H1 (cell line): Measurements from ENCODE around the gene RTF1. TPM values are rescaled to one million over a fixed set of nuclear protein-coding genes. Genes with fewer than 3 reads are reported as not detected.
A peak's percentile ranks its signal among the peaks of the same experiment; 100 is the strongest.

Experiments
- CTCF ChIA-PET: fragments of 300-600 bp; sonication (Branson Sonifier 250); formaldehyde crosslinking; loops from one replicate; lab custom pipeline; 2021; ENCODE audit not compliant: partially characterized antibody; lab: Charles Lee
- POLR2A ChIA-PET: fragments of 300-600 bp; sonication (Branson Sonifier 250); formaldehyde crosslinking; loops from one replicate; lab custom pipeline; 2021; ENCODE audit warnings: inconsistent platforms; ENCODE audit not compliant: partially characterized antibody; lab: Charles Lee
- DNase-seq, 2 experiments: peaks; one replicate each; pipeline versions ENCODE4 v3.0.0 to v3.0.0-alpha.2; 2010 to 2022; ENCODE audit warnings: low spot score in 2 of 2, low read depth in 1 of 2, mixed read lengths in 1 of 2
- FAIRE-seq: peaks from 2 replicates; lab custom pipeline; 2011; peaks lifted over from hg19 to GRCh38; lab: Jason Lieb, UNC
- H2AFZ ChIP-seq: 2 replicates; pipeline ENCODE4 v1.8.1; 2012; ENCODE audit warnings: low read length, inconsistent platforms
- H2AK5ac ChIP-seq: 2 replicates; pipeline ENCODE4 v1.6.1; 2013; ENCODE audit warnings: low read depth, low read length
- H2BK120ac ChIP-seq: replicated peaks from 2 replicates; pipeline ENCODE3; 2013; ENCODE audit warnings: low read depth, low read length, inconsistent platforms
- H2BK12ac ChIP-seq: 2 replicates; pipeline ENCODE4 v1.6.1; 2013; ENCODE audit warnings: low read depth, low read length
- H2BK15ac ChIP-seq: 2 replicates; pipeline ENCODE4 v1.6.1; 2013; ENCODE audit warnings: low read length
- H2BK20ac ChIP-seq: 2 replicates; pipeline ENCODE4 v1.6.1; 2013; ENCODE audit warnings: low read length
- H2BK5ac ChIP-seq: 2 replicates; pipeline ENCODE4 v1.6.1; 2013; ENCODE audit warnings: low read depth, low read length
- H3K14ac ChIP-seq: 2 replicates; pipeline ENCODE4 v1.6.1; 2013; ENCODE audit warnings: inconsistent platforms; ENCODE audit not compliant: insufficient read length
- H3K18ac ChIP-seq: 2 replicates; pipeline ENCODE4 v1.6.1; 2013; ENCODE audit warnings: low read length; ENCODE audit errors: extremely low read depth
- H3K23ac ChIP-seq: 2 replicates; pipeline ENCODE4 v1.6.1; 2013; ENCODE audit warnings: inconsistent platforms; ENCODE audit not compliant: insufficient read length
- H3K23me2 ChIP-seq: 2 replicates; pipeline ENCODE4 v1.6.1; 2013; ENCODE audit warnings: low read depth, low read length
- H3K27ac ChIP-seq: 2 replicates; pipeline ENCODE4 v1.6.1; 2011; ENCODE audit warnings: low read depth, low read length, inconsistent platforms
- H3K27me3 ChIP-seq, 4 experiments: replicated peaks in 1 of 4; 1 replicate in 1 of 4; 2 replicates in 3 of 4; pipeline versions ENCODE4 v1.6.1 to v1.8.1; 2011 to 2013; ENCODE audit warnings: low read length in 3 of 4, mild to moderate bottlenecking in 3 of 4, inconsistent platforms in 2 of 4, mixed read lengths in 2 of 4, moderate library complexity in 1 of 4; ENCODE audit not compliant: control insufficient read depth in 3 of 4, insufficient read depth in 3 of 4; ENCODE audit errors: extremely low read depth in 1 of 4
- H3K36me3 ChIP-seq, 4 experiments: 2 replicates each; pipeline versions ENCODE4 v1.6.1 to v1.8.1; 2011 to 2013; ENCODE audit warnings: mild to moderate bottlenecking in 4 of 4, low read length in 3 of 4, moderate library complexity in 2 of 4, control low read depth in 1 of 4, inconsistent platforms in 1 of 4; ENCODE audit not compliant: insufficient read depth in 4 of 4, control insufficient read depth in 2 of 4
- H3K4ac ChIP-seq: replicated peaks from 2 replicates; pipeline ENCODE3; 2013; ENCODE audit warnings: low read length, low read depth, mixed read lengths, inconsistent platforms; ENCODE audit not compliant: insufficient read length
- H3K4me1 ChIP-seq, 4 experiments: replicated peaks in 1 of 4; 1 replicate in 1 of 4; 2 replicates in 3 of 4; pipeline versions ENCODE4 v1.6.1 to v1.8.1; 2011 to 2013; ENCODE audit warnings: low read length in 3 of 4, inconsistent platforms in 2 of 4, mixed read lengths in 1 of 4; ENCODE audit not compliant: insufficient read depth in 4 of 4, control insufficient read depth in 3 of 4
- H3K4me2 ChIP-seq, 2 experiments: 2 replicates each; pipeline versions ENCODE4 v1.6.1 to v1.8.1; 2011 to 2013; ENCODE audit warnings: low read depth in 2 of 2, low read length in 2 of 2, control low read depth in 1 of 2, inconsistent platforms in 1 of 2, mild to moderate bottlenecking in 1 of 2; ENCODE audit not compliant: insufficient read depth in 1 of 2
- H3K4me3 ChIP-seq, 4 experiments: fragments of 200-600, 300-600 bp in 1 of 4; sonication (generic), shearing (Covaris generic), sonication (Bioruptor Twin) in 1 of 4; 2 replicates each; pipeline versions ENCODE4 v1.5.1 to v1.8.1; 2011 to 2016; ENCODE audit warnings: low read length in 4 of 4, low read depth in 3 of 4, control low read depth in 2 of 4, inconsistent platforms in 2 of 4, mild to moderate bottlenecking in 2 of 4, mixed read lengths in 1 of 4, moderate library complexity in 1 of 4; ENCODE audit not compliant: insufficient read depth in 2 of 4; ENCODE audit errors: extremely low read depth in 1 of 4
- H3K56ac ChIP-seq: replicated peaks from 2 replicates; pipeline ENCODE3; 2013; ENCODE audit warnings: low read depth, mild to moderate bottlenecking, mixed read lengths, low read length, inconsistent platforms; ENCODE audit not compliant: insufficient read length
- H3K79me1 ChIP-seq: 2 replicates; pipeline ENCODE4 v1.6.1; 2013; ENCODE audit warnings: low read depth, low read length, control low read depth
- H3K79me2 ChIP-seq, 2 experiments: 2 replicates each; pipeline versions ENCODE4 v1.6.1 to v1.8.1; 2012 to 2013; ENCODE audit warnings: low read length in 2 of 2, mild to moderate bottlenecking in 2 of 2, inconsistent platforms in 1 of 2; ENCODE audit not compliant: insufficient read depth in 2 of 2, control insufficient read depth in 1 of 2
- H3K9ac ChIP-seq, 4 experiments: replicated peaks in 1 of 4; 1 replicate in 1 of 4; 2 replicates in 3 of 4; pipeline versions ENCODE4 v1.6.1 to v1.8.1; 2011 to 2013; ENCODE audit warnings: low read depth in 3 of 4, low read length in 3 of 4, control low read depth in 2 of 4, mild to moderate bottlenecking in 2 of 4, moderate library complexity in 2 of 4, inconsistent platforms in 1 of 4; ENCODE audit errors: extremely low read depth in 1 of 4
- H3K9me3 ChIP-seq, 2 experiments: 2 replicates each; pipeline versions ENCODE4 v1.6.1 to v1.8.1; 2012 to 2013; ENCODE audit warnings: mild to moderate bottlenecking in 2 of 2, moderate library complexity in 2 of 2, control low read depth in 1 of 2, inconsistent platforms in 1 of 2, low read depth in 1 of 2, low read length in 1 of 2, mixed read lengths in 1 of 2; ENCODE audit not compliant: insufficient read depth in 2 of 2
- H4K20me1 ChIP-seq, 2 experiments: replicated peaks in 1 of 2; 2 replicates each; pipeline versions ENCODE3 to v1.8.1; 2011 to 2013; ENCODE audit warnings: inconsistent platforms in 2 of 2, low read length in 2 of 2, mild to moderate bottlenecking in 1 of 2; ENCODE audit not compliant: insufficient read depth in 2 of 2, control insufficient read depth in 1 of 2
- H4K5ac ChIP-seq: 2 replicates; pipeline ENCODE4 v1.6.1; 2013; ENCODE audit warnings: low read length, low read depth, mixed read lengths, inconsistent platforms; ENCODE audit not compliant: insufficient read length
- H4K8ac ChIP-seq: 2 replicates; pipeline ENCODE4 v1.8.0; 2013; ENCODE audit warnings: mild to moderate bottlenecking, moderate library complexity, low read length, inconsistent platforms; ENCODE audit not compliant: insufficient read depth; ENCODE audit errors: extremely low read depth
- H4K91ac ChIP-seq: replicated peaks from 2 replicates; pipeline ENCODE3; 2013; ENCODE audit warnings: low read length, mixed read lengths, inconsistent platforms; ENCODE audit not compliant: insufficient read length
- ASH2L ChIP-seq: fragments of 200-600, 300-600 bp; sonication (generic); IDR thresholded peaks from one replicate; pipeline ENCODE4 v1.7.1; 2017; ENCODE audit warnings: low read length
- ATF2 ChIP-seq: IDR thresholded peaks from 2 replicates; pipeline ENCODE4 v1.6.1; 2012; ENCODE audit warnings: low read length, inconsistent platforms
- BACH1 ChIP-seq: IDR thresholded peaks from 2 replicates; pipeline ENCODE4 v1.6.1; 2012; ENCODE audit warnings: low read length, improper control_type of control experiment
- CREB1 ChIP-seq: IDR thresholded peaks from 2 replicates; pipeline ENCODE4 v1.6.1; 2012; ENCODE audit warnings: inconsistent platforms
- HDAC2 ChIP-seq, 2 experiments: fragments of 300-600 bp in 1 of 2; sonication (generic) in 1 of 2; IDR thresholded peaks; 2 replicates each; pipeline ENCODE4 v1.6.1; 2011 to 2012; ENCODE audit warnings: low read depth in 2 of 2, low read length in 2 of 2, mild to moderate bottlenecking in 2 of 2, moderate library complexity in 2 of 2, borderline replicate concordance in 1 of 2, inconsistent platforms in 1 of 2
- JUN ChIP-seq: IDR thresholded peaks from 2 replicates; pipeline ENCODE4 v1.6.1; 2011; ENCODE audit warnings: low read depth, mild to moderate bottlenecking, improper control_type of control experiment, low read length
- JUND ChIP-seq: IDR thresholded peaks from 2 replicates; pipeline ENCODE4 v1.6.1; 2011; ENCODE audit warnings: mild to moderate bottlenecking, improper control_type of control experiment, low read length
- RFX5 ChIP-seq: IDR thresholded peaks from 2 replicates; pipeline ENCODE4 v1.6.1; 2011; ENCODE audit warnings: low read depth, low read length, improper control_type of control experiment, borderline replicate concordance
- RXRA ChIP-seq: IDR thresholded peaks from 2 replicates; pipeline ENCODE4 v1.6.1; 2011; ENCODE audit warnings: low read depth, mild to moderate bottlenecking, low read length, moderate library complexity; ENCODE audit not compliant: insufficient read depth
- SP1 ChIP-seq: IDR thresholded peaks from 2 replicates; pipeline ENCODE4 v1.6.1; 2011; ENCODE audit warnings: low read depth, low read length
- SP4 ChIP-seq: IDR thresholded peaks from 2 replicates; pipeline ENCODE4 v1.6.1; 2012; ENCODE audit warnings: low read length, inconsistent platforms
- TAF7 ChIP-seq: optimal IDR thresholded peaks from 2 replicates; pipeline ENCODE3; 2011; ENCODE audit warnings: low read depth, mild to moderate bottlenecking, inconsistent platforms, low read length, moderate library complexity, borderline replicate concordance
- ZNF274 ChIP-seq: IDR thresholded peaks from 2 replicates; pipeline ENCODE4 v1.7.0; 2012; ENCODE audit warnings: low read length, borderline replicate concordance; ENCODE audit errors: extremely low read depth
- WGBS, 2 experiments: shearing (Covaris generic) in 1 of 2; methylation state at CpG; one replicate each; pipeline versions ENCODE4 v1.1.6 to v1.1.7; 2013 to 2015; ENCODE audit warnings: low lambda C conversion rate in 2 of 2, mixed read lengths in 2 of 2, inconsistent platforms in 1 of 2, low coverage in 1 of 2, missing lambda C conversion rate in 1 of 2; ENCODE audit not compliant: insufficient replicate concordance in 2 of 2, insufficient coverage in 1 of 2, insufficient read length in 1 of 2; ENCODE audit errors: extremely low coverage in 1 of 2, missing lambda C conversion rate in 1 of 2; 5-methylcytosine and 5-hydroxymethylcytosine counted together
- polyA plus RNA-seq, 7 experiments: library from polyadenylated mRNA; depleted of rRNA in 3 of 7; stranded (reverse) in 5 of 7; unstranded in 2 of 7; fragments of >200 nt in 5 of 7; fragments of 200-250 nt in 2 of 7; gene quantifications; 1 replicate in 5 of 7; 2 replicates in 1 of 7; 4 replicates in 1 of 7; pipeline versions ENCODE4 v1.2.1 to v1.2.3, GENCODE V29; 2011 to 2013; ENCODE audit warnings: missing spikeins in 2 of 7, mixed read lengths in 2 of 7
- total RNA-seq: library from RNA; stranded (reverse); fragmentation: NEBNext Ultra II Directional; extraction: Animal tissue kit (Norgen Biotek cat#: 25700); gene quantifications from 2 replicates; pipeline ENCODE4 v1.2.1, GENCODE V29; 2021

Gene RTF1
- total and polyA plus RNA-seq, 2 of the 8 experiments (the other 6 are each of a cell fraction or from before 2014, with no cell fraction given) = 22.6 to 47.7 TPM

- Histone ChIP-seq H3K27me3 (peaks cover 46 to 63% (median 60%) of the 10 kb centered on the region in 4 experiments), H3K27ac (no peak overlapping the region)
- CTCF ChIA-PET = interaction anchor here (0.6 to 2.7 kb wide), 3 partner anchors 11 to 61 kb away, joined by 3 to 12 read pairs (median 7); no protein-coding TSS in a partner anchor
- TF ChIP-seq JUND (no peak), ASH2L (no peak), HDAC2 (IDR thresholded peaks at IDR 0.05; ENCODE audit: borderline replicate concordance in 1 of 2, low read depth in 2 of 2, low read length in 2 of 2) (no peak), RFX5 (no peak), BACH1 (no peak), ZNF274 (no peak), RXRA (no peak), CREB1 (no peak), TAF7 (no peak), ATF2 (no peak), JUN (no peak), SP4 (no peak), SP1 (no peak)
Measured at GRCh38 chr15:41491889-41492288, 75.0 kb downstream of the RTF1 start.

More at GRCh38 chr15:41491889-41492288, 75.0 kb downstream of the RTF1 start:
- H3K23me2 ChIP-seq = peaks cover 27% of the 10 kb centered on the region; the same call in 1 of the 2 replicates
- no peak overlapping the region for H2BK12ac ChIP-seq
- no peak overlapping the region for H3K23ac ChIP-seq
- H3K4me1 ChIP-seq = peaks cover 0 to 15% (median 8%) of the 10 kb centered on the region in 4 experiments; a peak in 6 of 7 replicates
- no peaks in the 10 kb centered on the region for H3K79me2 ChIP-seq
- no peak overlapping the region for H4K91ac ChIP-seq
- H3K4ac ChIP-seq = no peak overlapping the region
- POLR2A ChIA-PET = interaction anchor here (0.6 to 1.7 kb wide), 2 partner anchors 27 to 112 kb away, joined by 4 read pairs; no protein-coding TSS in a partner anchor
- H2AK5ac ChIP-seq = peak overlapping the region; percentile 30; the same call in 1 of the 2 replicates
- no peaks in the 10 kb centered on the region for H3K9me3 ChIP-seq
- no peaks in the 10 kb centered on the region for H3K79me1 ChIP-seq
- peak overlapping the region in 1 of 2 experiments; percentile 94; a peak in 1 of 4 replicates for H3K4me2 ChIP-seq
- no peak overlapping the region for H2AFZ ChIP-seq
- H4K20me1 ChIP-seq = peaks cover 0 to 9% of the 10 kb centered on the region in 2 experiments
- H4K8ac ChIP-seq = no peak overlapping the region
- no peak overlapping the region for H3K18ac ChIP-seq
- H3K56ac ChIP-seq = no peak overlapping the region
- no peak overlapping the region for H2BK120ac ChIP-seq
- H2BK15ac ChIP-seq = no peak overlapping the region
- no peak overlapping the region for H3K14ac ChIP-seq
- DNase-seq (no peak), FAIRE-seq (no peak)
- no peak overlapping the region for H3K9ac ChIP-seq
- no peak overlapping the region for H2BK20ac ChIP-seq
- no peak overlapping the region for H2BK5ac ChIP-seq
- no peak overlapping the region for H4K5ac ChIP-seq
- peaks cover 0 to 5% (median 0%) of the 10 kb centered on the region in 4 experiments; a peak in 1 of 8 replicates for H3K36me3 ChIP-seq
- WGBS, 2 experiments = 93% methylated on average over 4 of the region's 4 CpGs; no CpG with 5 or more reads in 1 of the 2 experiments
- no peak overlapping the region for H3K4me3 ChIP-seq
